Measurements from ENCODE around the gene ZNF148.
"Not testable (repeated sequence)": the region's sequence is repeated elsewhere in the genome, so short reads cannot be mapped to it uniquely, and the experiment has no call there.

The ZNF148 gene

DNA sequence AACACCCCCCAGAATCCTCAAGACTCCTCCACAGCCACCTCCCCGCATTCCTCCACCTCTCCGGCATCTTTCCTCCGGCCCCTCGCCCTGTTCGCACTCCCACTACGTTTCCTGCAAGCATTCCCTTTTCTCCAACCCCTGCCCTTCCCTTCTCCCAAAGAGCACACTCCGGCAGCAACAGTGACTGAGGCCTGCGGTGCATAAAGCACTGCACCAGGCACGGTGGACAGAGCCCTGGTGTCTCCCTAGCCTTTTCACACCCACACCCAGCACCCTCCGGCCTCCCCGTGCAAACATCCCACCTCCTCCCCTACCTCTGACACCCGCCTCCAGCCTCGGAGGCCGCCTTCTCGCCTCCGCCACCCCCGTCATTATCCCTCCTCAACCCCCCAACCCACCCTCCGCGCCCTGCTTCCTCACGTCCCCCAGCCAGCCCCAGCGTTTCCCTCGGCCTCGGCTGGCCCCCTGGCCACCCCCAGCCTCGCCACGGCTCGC lies 577 bp downstream of the ZNF148 start:
- DNase-seq (ENCODE audit: low read depth): no peak

DNA sequence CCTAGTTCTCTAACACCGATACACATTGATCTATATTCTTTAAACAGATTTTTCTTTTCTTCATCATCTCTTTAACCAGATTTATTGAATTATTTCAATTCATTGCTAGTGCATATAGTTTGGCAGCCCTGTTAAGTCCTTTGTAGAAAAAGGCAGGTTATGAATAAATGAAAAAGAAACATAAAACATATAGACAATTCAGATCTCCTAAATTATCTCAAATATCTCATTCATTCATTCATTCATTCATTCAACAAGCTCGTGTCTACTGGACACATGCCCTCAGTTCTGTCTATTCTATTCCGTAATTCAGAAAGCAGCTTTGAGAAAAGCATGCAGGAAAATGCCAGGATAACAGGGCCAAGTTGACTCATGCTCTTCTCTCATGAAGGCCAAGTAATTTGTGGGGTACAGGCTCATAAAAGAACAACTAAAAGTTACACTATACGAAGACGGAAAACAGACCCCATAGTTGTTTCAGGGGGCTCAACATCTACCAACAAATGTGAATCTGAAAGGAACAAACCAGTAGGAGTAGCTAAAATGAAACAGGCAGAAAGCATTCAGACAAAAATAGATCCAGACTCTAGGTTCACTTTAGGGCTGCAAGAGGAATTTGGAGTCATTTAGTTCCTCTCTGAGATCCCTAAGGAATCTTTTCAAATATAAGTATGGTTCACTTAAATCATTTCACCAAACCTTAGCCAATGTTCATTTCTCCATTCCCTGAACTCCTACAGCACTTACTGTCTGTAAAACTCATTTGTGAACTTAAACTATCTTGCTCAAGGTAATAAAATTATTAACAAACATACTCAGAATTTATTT lies 7.5 kb downstream of the ZNF148 start:
- no peak for DNase-seq (ENCODE audit: low read depth)

DNA sequence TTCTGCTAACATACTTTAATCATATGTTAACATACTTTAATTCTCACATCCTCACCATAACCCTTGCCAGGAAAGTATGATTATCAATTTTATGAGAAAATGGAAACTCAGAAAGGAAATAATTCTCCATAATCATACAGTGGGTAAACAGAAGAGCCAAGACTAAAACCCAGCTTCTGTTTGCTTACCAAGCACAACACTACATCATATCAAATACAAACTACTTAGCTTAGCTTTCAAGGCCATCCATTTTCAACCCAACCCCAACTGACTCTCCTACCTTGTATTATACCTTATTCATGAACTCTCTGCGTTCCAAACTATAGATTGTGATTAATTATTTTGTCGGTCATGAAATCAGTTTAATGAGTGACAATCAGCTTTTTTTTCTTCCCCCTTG lies 9.0 kb downstream of the ZNF148 start:
- DNase-seq (ENCODE audit: low read depth): no peak

DNA sequence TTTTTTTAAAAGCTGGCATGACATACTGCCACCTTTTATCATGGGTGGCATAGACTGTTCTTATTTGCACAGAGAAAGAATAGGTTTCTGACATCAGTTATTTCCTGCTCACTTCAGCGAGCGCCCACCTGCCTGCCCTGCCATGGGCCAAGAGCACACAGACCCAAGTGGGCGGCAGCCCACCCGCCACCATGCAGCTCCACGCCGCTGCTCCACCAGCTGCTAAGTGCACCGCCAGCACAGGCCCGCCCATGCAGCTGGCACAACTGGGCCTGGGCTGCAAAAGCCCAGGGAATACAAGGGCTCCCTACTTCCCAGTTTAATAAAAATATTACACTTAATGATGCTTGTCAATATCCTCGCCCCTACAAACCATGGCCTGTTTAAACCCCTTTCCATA lies 15.4 kb downstream of the ZNF148 start:
- DNase-seq (ENCODE audit: low read depth): no peak

DNA sequence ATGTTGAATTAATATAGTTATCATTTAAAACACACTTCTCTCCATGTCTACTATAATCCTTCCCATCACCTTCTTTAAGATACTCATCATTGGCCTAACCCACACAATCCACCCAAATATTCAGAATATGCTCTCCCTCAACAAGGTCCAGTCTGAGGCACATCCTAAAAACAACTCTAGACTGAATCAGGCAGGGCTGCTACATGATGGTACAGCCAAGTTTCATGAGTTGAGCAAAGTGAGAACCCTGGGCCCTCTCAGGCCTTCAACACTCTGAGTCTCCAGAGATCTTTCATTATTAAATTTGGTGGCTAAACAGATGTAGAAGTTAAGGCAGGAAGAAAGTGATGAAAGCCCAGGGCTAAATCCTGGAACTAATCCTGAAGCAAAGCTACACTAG lies 16.2 kb downstream of the ZNF148 start:
- no peak for DNase-seq (ENCODE audit: low read depth)

DNA sequence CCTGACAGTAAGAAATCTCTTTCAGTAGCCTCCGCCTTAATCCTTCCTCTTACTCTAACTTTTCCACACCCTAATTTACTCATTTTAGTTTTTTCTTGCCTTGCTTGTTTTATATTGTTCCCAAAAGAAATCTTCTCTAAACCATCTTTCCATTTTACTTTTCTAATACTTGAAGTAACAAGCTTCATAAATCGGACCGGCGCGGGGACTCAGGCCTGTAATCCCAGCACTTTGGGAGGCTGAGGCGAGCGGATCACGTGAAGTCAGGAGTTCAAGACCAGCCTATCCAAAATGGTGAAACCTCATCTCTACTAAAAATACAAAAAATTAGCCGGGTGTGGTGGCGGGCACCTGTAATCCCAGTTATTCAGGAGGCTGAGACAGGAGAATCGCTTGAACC lies 17.3 kb downstream of the ZNF148 start:
- DNase-seq (ENCODE audit: low read depth): no peak

DNA sequence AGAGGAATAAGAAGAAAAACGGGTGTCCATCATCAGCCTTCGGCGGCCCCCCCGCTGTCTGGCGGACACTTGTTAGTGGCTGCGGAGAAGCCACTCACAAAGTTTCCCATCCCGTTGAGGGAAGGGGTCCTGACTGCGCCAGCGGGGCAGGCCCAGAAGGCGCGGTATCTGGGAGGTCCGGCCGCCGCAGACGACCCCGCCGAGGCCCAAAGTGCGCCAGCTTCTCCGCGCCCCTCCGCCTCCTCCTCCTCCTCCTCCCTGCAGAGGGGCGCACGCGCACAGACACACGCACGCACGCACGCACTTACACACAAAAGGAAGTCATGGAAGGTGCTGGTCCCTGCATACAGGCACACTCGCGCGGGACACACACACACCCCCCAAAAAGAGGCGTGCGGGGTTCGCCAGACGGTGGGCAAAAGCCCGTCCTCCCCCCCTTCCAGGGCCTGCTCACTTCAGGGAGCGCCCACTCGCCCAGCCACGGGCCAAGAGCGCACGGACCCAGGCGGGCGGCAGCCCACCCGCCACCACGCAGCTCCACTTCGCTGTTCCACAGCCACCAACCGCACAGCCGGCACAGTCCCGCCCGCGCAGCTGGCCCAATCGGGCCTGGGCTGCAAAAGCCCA lies 18.0 kb downstream of the ZNF148 start:
- no peak for DNase-seq (ENCODE audit: low read depth)

DNA sequence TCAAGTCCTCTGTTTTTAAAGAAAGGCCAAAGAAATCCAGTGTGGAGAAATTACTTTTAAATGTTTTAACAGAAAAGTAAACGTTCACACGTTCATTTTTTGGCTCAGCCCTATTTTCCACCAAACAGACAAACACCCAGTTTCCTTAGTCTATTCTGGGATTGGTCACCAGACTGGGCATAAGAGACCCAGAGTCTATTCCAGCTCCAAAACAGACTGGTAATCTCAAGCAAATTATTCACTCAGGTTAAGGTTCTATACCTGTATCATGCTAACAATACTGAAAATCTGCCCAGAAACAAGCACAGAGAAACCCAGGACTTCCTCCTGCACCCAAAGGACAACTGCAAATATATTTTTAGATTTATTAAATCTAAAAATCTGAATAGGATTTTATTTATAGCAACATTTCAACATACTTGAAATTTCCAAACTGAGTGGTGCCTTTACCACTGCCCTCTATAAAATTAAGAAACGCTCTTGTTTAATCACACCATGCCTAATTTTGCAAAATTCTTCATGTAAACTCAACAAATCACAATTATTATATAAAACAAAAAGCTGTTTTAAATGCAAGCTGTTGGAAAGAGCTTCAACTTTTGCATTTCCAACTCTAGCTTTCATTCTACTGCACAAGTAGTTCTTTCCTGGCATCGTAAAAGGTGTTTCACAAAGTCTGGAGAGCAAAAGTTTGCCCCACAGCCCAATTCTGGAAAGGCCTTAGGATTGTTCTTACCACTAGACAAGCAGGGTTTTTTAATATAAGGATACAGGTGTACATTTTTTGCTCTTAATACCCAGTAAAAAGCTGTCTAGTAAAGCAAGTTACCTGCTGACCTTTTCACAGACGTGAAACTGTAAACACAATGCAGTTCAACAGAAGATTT lies 18.7 kb downstream of the ZNF148 start:
- no peak for DNase-seq (ENCODE audit: low read depth)

DNA sequence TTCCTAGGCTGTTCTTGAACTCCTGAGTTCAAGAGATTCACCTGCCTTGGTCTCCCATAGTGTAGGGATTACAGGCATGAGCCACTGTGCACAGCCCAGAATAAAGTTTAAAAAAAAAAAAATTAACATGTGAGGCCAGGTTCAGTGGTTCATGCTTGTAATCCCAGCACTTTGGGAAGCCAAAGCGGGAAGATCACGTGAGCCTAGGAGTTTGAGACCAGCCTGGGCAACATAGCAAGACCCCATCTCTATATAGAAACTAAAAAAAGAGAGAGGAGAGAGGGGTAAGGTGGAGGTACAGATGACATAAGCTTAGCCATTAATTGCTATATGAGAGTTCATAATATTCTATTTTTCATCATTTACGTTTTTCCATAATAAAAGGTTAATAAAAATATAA lies 21.5 kb downstream of the ZNF148 start:
- no peak for DNase-seq (ENCODE audit: low read depth)

DNA sequence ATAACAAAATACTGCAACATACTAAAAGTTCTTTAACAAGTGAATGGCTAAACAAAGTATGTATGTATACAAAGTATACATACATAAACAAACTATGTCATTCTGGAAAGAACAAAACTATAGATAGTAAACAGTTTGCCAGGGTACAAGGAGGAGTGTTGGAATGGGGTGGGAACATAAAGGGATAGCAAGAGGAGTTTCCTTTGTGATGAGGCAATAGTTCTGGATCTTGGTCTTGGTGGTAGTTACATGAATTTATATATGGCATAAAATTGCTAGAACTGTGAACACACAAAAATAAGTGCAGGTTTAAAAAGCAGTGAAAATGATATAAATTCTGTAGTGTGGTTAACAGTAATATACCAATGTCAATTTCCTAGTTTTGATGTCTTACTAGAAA lies 22.0 kb downstream of the ZNF148 start:
- DNase-seq (ENCODE audit: low read depth): no peak

DNA sequence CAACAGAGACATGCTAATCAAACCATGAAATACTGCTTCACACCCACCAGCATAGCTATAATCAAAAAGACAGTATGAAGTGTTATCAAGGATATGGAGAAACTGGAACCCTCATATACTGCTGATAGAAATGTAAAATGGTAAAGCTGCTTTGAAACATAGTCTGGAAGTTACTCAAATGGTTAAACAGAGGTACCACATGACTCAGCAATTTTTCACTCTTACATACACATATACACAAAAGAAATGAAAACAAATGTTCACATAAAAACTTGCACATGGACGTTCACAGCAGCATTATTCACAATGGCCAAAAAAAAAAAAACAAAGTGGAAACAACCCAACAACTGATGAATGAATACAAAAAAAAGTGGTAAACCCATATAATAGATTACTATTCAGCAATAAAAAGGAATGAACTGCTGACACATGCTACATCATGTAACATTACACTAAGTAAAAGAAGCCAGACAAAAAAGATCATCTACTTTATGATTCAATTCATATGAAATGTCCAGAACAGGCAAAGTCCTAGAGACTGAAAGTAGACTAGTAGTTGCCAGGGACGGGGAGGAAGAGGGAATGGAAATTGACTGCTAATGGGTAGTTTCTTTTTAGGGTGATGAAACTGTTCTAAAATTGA lies 23.2 kb downstream of the ZNF148 start:
- peak; percentile 39 for DNase-seq (ENCODE audit: low read depth)

DNA sequence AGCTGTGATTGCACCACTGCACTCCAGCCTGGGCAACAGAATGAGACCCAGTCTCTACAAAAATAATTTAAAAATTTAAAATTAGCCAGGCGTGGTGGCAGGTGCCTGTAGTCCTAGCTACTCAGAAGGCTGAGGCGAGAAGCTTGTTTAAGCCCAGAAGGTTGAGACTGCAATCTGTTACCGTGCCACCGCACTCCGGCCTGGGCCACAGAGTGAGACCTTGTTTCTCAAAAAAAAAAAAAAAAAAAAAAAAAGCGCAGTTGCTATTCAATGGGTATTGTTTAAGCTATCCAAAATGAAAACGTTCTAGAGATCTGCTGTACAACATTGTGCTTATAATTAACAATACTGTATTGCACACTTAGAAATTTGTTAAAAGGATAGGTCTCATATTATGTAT lies 24.0 kb downstream of the ZNF148 start:
- no peak for DNase-seq (ENCODE audit: low read depth)

DNA sequence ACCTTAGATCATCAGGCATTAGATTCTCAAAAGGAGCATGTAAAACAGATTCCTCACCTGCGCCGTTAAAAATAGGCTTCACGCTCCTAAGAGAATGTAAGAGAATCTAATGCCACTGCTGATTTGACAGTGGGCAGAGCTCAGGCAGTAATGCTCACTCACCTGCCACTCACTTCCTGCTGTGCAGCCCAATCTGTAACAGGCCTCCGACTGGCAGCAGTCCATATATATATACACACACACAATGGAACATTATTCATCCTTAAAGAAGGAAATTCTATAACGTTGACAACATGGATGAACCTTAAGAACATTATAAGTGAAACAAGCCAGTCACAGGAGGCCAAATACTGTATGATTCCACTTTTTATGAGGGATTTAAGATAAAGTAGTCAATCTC lies 24.5 kb downstream of the ZNF148 start:
- DNase-seq (ENCODE audit: low read depth): no peak

DNA sequence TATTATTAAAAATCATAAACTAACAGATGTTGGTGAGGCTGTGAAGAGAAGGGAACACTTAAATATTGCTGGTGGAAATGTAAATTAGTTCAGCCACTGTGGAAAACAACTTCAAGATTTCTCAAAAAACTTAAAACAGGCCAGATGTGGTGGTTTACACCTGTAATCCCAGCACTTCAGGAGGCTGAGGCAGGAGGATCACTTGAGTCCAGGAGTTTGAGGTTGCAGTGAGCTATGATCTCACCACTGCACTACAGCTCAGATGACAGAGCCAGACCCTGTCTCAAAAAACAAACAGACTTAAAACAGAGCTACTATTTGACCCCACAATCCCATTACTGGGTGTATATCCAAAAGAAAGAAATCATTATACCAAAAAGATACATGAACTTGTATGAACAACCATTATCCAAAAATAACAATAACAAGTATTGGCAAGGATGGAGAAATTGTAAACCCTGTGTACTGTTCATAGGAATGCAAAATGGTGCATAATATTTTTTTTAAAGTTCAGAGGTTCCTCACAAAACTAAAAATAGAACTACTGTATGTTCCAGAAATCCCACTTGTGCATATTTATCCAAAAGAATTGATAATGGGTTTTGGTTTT lies 25.5 kb downstream of the ZNF148 start:
- no peak for DNase-seq (ENCODE audit: low read depth)

DNA sequence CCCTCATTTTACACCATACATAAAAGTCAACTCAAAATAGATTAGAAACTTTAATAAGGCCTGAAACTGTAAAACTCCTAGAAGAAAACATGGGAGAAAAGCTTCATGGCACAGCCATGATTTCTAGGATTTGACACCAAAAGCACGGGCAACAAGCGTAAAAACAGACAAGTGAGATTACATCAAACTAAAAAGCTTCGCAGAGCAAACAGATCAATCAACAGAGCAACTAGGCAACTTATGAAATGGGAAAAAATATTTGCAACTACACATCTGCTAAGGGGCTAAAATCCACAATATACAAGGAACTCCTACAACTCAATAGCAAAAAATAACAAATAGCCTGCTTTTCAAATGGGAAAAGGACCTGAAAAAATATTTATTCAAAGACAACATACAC lies 26.1 kb downstream of the ZNF148 start:
- no peak for DNase-seq (ENCODE audit: low read depth)

DNA sequence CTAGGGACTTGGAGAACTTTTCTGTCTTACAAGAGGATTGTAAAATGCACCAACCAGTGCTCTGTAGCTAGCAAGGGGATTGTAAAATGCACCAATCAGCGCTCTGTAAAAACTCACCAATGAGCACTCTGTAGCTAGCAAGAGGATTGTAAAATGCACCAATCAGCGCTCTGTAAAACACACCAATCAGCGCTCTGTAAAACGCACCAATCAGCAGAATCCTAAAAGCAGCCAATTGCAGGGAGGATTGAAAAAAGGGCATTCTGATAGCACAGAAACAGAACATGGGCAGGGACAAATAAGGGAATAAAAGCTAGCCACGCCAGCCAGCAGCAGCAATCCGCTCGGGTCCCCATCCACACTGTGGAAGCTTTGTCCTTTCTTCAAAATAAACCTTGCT lies 31.8 kb downstream of the ZNF148 start:
- not testable (repeated sequence) for DNase-seq (ENCODE audit: low read depth)

DNA sequence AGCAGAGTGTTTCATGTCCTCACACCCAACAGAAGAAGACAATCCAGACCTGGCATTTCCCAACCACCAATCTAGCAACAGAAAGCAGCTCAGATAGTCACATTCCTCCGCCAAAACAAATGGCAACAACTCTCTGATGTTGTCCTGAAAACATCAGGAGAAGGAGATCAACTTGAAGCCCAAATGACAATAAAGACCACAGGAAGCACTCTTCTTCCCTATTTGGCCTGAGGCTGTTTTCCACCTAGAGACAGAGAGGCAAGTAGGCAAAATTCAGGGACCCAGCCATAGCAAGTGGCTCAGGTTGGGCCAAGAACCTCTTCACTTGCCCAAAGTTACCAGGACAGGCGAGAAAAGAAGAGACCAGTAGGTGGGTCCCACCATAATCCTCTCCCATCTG lies 35.0 kb downstream of the ZNF148 start:
- no peak for DNase-seq (ENCODE audit: low read depth)

DNA sequence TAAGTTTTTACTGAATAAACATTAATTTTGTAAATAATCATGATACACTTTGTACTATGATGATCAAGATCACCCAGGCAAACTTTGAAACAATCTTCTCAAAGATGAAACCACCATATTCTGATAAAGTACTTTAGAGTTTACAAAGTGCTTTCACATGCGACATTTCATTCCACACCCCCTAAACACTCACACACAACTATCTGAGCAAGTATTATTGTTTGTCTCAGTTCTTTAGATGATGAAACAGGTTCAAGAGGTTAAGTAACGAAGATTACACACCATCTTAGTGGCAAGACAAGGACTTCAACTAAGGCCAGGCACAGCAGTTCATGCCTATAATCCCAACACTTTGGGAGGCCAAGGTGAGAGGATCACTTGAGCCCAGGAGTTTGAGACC lies 37.6 kb downstream of the ZNF148 start:
- DNase-seq (ENCODE audit: low read depth): no peak

DNA sequence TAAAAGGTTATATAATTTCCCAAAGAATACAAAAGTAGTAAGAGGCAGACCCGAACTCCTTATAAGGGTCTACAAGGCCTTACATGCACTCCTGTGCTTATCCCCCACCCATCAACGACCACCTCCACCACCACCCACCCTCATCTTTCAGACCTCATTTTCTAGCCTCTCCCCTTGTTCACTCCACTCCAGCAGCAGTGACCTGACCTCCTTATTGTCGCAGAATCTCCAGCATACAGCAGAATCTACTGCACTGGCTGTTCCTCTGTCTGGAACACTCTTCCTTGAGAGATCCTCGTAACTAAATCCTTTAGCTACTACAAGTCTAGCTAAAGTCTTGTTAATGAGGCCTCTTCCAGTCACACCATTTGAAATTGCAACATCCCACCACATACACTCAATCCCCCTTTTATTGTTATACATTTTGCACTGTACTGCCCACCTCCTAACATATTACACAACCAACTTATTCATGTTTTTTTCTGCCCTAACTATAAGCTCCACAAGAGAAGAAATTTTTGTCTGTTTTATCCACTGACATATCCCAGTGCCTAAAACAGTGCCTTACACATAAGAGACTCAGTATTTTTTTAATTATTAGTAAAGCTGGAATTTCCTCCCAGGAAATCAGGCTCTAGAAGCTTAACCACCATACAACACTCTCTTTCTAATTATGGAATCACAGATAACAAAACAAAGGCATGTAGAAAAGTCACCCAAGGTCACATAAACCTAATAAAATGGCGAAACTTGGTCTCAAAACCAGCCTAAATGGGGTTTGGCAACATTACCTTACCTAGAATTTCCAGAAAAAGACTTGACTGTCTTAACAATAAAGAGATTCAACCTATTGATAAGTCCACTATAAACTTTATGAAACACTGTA lies 40.2 kb downstream of the ZNF148 start:
- DNase-seq (ENCODE audit: low read depth): no peak

DNA sequence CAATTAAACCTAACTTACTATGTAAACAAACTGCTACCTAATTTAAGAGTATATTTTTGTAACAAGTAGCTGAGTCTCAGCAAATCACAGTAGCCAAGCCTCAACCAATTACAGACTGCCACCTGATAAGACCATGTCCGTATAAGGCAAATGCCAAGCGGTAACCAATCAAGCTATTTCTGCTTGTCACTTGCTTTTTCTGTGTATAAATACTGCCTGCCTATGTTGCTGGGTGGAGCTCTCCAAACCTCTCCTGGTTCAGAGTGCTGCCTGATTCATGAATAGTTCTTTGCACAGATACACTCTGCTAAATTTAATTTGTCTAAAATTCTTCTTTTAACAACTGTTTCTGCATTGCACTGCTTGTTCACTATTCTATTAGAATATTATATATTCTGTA lies 42.6 kb downstream of the ZNF148 start:
- DNase-seq (ENCODE audit: low read depth): no peak

DNA sequence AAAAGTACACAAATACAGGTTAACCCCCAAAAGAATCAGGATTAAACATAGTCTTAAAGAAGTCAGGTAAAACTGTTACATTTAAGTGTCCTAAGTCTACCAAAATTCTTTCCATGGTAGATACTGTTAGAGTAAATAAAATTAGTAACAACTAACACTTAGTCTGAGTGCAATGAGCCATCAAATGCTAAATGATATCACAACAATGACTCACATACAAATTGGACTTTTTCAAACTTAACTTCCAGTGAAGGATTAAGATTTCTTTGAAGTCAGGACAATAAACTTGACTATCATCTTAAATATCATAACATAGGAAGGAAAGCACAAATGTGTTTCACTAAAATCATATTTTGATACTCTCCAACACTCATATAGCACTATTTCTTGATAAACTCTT lies 43.9 kb downstream of the ZNF148 start:
- DNase-seq (ENCODE audit: low read depth): no peak
